ENCODE results near the gene CPA2.

The CPA2 gene

DNA sequence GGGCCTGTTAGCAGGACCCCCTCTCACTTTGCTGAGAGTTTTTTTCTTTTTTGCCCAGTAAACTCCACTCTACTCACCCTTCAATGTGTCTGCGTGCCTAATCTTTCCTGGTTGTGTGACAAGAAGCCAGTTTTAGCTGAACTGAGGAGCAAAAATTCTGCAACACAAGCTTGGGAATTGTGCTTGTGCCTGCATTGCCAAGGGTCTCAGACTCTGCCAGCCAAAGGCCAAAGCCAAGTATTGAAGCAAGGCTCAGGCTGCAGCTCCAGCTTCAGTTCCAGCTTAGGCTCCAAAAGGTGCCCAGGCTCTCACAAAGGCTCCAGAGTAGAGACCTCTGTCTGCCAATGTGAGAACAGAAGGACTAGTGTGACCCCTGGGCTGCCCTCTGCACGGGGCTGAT, 4.2 kb upstream of the CPA2 start:
- TF ChIP-seq, protein P1, sequence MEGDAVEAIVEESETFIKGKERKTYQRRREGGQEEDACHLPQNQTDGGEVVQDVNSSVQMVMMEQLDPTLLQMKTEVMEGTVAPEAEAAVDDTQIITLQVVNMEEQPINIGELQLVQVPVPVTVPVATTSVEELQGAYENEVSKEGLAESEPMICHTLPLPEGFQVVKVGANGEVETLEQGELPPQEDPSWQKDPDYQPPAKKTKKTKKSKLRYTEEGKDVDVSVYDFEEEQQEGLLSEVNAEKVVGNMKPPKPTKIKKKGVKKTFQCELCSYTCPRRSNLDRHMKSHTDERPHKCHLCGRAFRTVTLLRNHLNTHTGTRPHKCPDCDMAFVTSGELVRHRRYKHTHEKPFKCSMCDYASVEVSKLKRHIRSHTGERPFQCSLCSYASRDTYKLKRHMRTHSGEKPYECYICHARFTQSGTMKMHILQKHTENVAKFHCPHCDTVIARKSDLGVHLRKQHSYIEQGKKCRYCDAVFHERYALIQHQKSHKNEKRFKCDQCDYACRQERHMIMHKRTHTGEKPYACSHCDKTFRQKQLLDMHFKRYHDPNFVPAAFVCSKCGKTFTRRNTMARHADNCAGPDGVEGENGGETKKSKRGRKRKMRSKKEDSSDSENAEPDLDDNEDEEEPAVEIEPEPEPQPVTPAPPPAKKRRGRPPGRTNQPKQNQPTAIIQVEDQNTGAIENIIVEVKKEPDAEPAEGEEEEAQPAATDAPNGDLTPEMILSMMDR (conservative IDR thresholded peaks at IDR 0.05; ENCODE audit: control insufficient read depth, insufficient read depth, low read depth, low read length) = no peak
- no peak for DNase-seq (ENCODE audit: low read depth)
- no peak overlapping the region for H3K4me3 ChIP-seq (ENCODE audit: control insufficient read depth, low read depth, low read length)

- no peak for DNase-seq (ENCODE audit: low read depth)
- TF ChIP-seq, protein P1 (conservative IDR thresholded peaks at IDR 0.05; ENCODE audit: control insufficient read depth, insufficient read depth, low read depth, low read length) = no peak
- no peak overlapping the region for H3K4me3 ChIP-seq (ENCODE audit: control insufficient read depth, low read depth, low read length)
Measured at GRCh38 chr7:130263130-130263529, 3.5 kb upstream of the CPA2 start.

DNA sequence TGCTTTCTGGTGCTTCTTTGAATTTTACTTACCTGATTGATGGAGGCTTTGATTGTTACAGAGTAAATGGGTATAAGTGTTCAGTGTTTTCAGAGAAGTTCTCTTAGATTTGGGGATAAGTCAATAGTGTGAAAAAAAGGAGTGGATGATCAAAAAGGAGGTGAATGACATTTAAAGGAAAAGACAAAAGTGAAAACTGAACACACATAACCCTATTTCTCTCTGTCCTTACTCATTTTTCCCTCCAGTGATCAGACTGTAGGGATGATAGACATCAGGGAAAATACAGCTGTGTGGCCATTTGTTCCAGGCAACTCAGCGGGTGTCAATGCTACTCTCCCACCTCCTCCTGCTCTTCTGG, 278 bp downstream of the CPA2 start:
- H3K4me3 ChIP-seq (ENCODE audit: control insufficient read depth, low read depth, low read length) = no peak overlapping the region
- TF ChIP-seq, protein P1 (conservative IDR thresholded peaks at IDR 0.05; ENCODE audit: control insufficient read depth, insufficient read depth, low read depth, low read length) = no peak
- no peak for DNase-seq (ENCODE audit: low read depth)

DNA sequence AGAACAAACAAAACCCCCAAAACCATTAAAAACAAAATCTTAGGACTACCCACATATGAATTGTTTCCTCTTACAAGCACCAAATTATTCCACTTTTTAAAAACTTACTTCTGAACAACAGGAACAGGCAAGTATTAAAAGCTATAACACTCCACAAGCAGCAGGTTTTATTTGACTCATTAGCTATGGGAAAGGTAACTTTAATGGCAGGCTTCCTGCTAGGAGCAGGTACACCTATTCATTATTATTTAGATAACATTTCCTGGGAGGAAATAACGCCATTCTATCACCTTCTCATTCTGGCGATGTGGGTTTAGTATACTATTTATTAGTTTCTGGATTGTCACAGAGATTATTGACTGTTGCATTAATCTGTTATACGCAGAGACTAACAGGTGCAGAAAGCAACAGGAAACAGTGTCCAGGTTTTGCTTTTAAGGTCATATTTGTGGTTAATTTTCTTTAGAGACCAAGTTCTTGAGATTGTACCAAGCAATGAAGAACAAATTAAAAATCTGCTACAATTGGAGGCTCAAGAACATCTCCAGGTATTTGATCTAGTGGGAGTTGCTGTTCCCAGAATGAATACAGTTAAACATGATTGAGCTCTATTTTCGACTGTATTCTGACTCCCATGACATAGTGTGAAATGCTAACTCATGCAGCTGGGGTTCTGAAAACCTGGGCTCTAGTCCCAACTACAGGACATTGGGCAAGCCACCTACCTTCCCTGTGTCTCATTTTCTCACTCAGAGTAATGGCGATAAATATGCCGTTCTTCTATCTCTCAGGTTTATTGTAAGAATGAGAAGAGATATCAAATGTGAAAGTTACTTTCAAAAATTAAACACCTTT, 2.0 kb downstream of the CPA2 start:
- TF ChIP-seq, protein P1 (conservative IDR thresholded peaks at IDR 0.05; ENCODE audit: control insufficient read depth, insufficient read depth, low read depth, low read length) = no peak
- no peak for DNase-seq (ENCODE audit: low read depth)

GRCh38 chr7:130269318-130269694, 2.6 kb downstream of the CPA2 start:
- H3K4me3 ChIP-seq (ENCODE audit: control insufficient read depth, low read depth, low read length) = no peak overlapping the region
- TF ChIP-seq, protein P1 (conservative IDR thresholded peaks at IDR 0.05; ENCODE audit: control insufficient read depth, insufficient read depth, low read depth, low read length) = no peak
- DNase-seq (ENCODE audit: low read depth) = no peak

More for the DNA sequence above, 2.0 kb downstream of the CPA2 start:
- H3K4me3 ChIP-seq (ENCODE audit: control insufficient read depth, low read depth, low read length) = no peak overlapping the region

DNA sequence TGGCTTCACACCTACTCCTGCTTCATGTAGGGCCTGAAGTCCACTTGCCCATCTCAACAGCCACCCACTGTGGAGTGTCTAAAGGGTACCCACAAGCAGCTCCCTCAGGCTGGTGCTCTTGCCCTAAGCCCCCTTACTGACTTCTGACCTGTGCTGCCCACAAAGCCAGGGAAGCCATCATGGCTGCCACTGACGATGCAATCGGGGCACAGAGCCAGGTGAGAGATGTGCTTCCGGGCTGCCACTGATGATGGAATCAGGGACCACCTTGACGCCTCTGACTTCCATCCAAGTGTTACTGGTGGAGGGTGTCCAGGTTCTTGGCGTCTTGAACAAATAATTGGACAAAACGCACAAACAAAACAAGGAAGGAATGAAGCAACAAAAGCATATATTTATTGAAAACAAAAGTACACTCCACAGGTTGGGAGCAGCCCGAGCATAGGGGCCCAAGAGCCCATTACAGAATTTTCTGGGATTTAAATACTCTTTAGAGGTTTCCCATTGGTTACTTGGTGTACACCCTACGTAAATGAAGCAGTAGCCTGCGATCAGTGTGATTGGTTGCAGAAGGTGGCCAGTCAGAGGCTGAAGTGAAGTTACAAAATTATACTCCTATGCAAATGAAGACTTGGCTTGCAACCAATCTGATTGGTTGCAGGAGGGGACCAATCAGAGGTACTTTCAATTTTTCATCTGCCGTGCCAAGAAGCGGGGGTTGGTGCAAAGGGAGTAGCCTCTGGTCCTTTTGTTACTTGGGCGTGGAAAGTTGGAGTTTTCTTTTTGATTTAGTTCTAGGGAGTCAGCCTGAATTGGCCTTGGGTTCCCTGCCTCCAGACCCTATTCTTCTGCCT, 4.5 kb downstream of the CPA2 start:
- no peak for DNase-seq (ENCODE audit: low read depth)
- TF ChIP-seq, protein P1 (conservative IDR thresholded peaks at IDR 0.05; ENCODE audit: control insufficient read depth, insufficient read depth, low read depth, low read length) = no peak
- no peak overlapping the region for H3K4me3 ChIP-seq (ENCODE audit: control insufficient read depth, low read depth, low read length)

Measured in fibroblast of mammary gland (primary cell).